Measurements from ENCODE around the gene PREX1.

DNA sequence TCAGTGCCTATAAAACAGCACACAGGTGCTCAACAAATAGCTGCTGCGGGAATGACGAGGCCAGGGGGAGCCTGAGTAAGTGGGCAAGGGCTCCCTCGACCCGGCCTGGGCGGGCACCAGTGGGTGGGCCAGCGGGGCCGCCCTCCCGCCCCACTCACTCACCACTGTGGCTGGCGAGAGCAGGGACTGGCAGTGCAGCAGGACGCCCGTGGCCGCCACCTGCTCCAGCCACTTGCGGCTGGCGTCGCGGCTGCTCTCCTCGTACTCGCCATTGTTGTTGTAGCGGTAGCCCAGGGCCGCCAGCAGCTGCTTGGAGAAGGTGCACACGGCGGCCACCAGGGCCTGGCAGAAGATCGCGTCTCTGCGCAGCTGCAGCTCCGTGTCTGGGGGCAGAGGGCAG, 191.5 kb downstream of the PREX1 start:
- TF ChIP-seq, protein P1, sequence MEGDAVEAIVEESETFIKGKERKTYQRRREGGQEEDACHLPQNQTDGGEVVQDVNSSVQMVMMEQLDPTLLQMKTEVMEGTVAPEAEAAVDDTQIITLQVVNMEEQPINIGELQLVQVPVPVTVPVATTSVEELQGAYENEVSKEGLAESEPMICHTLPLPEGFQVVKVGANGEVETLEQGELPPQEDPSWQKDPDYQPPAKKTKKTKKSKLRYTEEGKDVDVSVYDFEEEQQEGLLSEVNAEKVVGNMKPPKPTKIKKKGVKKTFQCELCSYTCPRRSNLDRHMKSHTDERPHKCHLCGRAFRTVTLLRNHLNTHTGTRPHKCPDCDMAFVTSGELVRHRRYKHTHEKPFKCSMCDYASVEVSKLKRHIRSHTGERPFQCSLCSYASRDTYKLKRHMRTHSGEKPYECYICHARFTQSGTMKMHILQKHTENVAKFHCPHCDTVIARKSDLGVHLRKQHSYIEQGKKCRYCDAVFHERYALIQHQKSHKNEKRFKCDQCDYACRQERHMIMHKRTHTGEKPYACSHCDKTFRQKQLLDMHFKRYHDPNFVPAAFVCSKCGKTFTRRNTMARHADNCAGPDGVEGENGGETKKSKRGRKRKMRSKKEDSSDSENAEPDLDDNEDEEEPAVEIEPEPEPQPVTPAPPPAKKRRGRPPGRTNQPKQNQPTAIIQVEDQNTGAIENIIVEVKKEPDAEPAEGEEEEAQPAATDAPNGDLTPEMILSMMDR (IDR thresholded peaks at IDR 0.05; ENCODE audit: extremely low read depth in 1 of 2, insufficient read depth in 1 of 2, low read depth in 1 of 2, low read length in 2 of 2) = no peak
- TF ChIP-seq, protein P2, sequence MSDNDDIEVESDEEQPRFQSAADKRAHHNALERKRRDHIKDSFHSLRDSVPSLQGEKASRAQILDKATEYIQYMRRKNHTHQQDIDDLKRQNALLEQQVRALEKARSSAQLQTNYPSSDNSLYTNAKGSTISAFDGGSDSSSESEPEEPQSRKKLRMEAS (IDR thresholded peaks at IDR 0.05; ENCODE audit: insufficient read depth, insufficient read length) = no peak
